Measurements from ENCODE around the gene NUP188. TPM values are rescaled to one million over a fixed set of nuclear protein-coding genes. Genes with fewer than 3 reads are reported as not detected.

NUP188 gene
- total and polyA plus RNA-seq, 2 experiments from 2014 or later = 25.5 to 117 TPM

DNA sequence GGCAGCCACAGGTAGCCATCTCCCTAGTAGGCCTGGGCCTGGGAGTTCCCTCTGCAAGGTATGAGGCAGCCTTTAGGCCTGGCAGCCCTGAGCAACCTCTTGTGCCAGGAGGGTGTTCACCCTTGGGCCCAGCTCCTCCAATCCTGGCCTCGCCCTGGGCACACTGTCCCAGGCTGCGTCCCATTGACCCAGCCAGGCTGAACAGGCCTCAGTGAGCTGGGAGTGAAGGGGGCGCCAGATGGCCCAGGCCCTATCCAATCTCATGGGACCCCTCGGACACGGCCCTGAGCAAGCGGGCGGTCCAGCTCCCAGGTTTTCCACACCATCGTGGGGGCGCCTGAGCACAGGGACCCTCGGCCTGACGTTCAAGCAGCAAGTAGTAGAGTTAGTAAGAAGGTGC lies 66.2 kb downstream of the NUP188 start:
- Histone ChIP-seq H3K4me2 (no peak overlapping the region), H3K4me1 (ENCODE audit: insufficient read depth) (no peaks in the 10 kb centered on the region), H3K27me3 (ENCODE audit: insufficient read depth) (no peaks in the 10 kb centered on the region), H3K9me2 (ENCODE audit: insufficient read depth) (no peaks in the 10 kb centered on the region), H4K20me1 (replicated peaks; ENCODE audit: insufficient read depth) (peaks cover 6% of the 10 kb centered on the region; the same call in 1 of the 2 replicates), H3K27ac (ENCODE audit: low read depth) (no peak overlapping the region), H3F3A (replicated peaks; ENCODE audit: low read depth) (no peaks in the 10 kb centered on the region), H2AFZ (no peak overlapping the region), H3K4me3 (no peak overlapping the region), H3K79me2 (replicated peaks; ENCODE audit: insufficient read depth) (no peaks in the 10 kb centered on the region), H3K36me3 (ENCODE audit: insufficient read depth) (no peaks in the 10 kb centered on the region)
- H3K27me3 Mint-ChIP-seq (ENCODE audit: insufficient read depth, low read depth, poor library complexity) = peaks cover 9% of the 10 kb centered on the region
- H3K27ac Mint-ChIP-seq = no peak overlapping the region
- ATAC-seq (no peak; the same call in 2 of the 3 replicates), DNase-seq (ENCODE audit: low spot score) (no peak)
- peaks cover 22% of the 10 kb centered on the region for H3K36me3 Mint-ChIP-seq (ENCODE audit: low read depth)
- peaks cover 5% of the 10 kb centered on the region; the same call in 1 of the 3 replicates for H3K4me1 Mint-ChIP-seq
- no peaks in the 10 kb centered on the region for H3K9me3 Mint-ChIP-seq
- TF ChIP-seq, protein P1, sequence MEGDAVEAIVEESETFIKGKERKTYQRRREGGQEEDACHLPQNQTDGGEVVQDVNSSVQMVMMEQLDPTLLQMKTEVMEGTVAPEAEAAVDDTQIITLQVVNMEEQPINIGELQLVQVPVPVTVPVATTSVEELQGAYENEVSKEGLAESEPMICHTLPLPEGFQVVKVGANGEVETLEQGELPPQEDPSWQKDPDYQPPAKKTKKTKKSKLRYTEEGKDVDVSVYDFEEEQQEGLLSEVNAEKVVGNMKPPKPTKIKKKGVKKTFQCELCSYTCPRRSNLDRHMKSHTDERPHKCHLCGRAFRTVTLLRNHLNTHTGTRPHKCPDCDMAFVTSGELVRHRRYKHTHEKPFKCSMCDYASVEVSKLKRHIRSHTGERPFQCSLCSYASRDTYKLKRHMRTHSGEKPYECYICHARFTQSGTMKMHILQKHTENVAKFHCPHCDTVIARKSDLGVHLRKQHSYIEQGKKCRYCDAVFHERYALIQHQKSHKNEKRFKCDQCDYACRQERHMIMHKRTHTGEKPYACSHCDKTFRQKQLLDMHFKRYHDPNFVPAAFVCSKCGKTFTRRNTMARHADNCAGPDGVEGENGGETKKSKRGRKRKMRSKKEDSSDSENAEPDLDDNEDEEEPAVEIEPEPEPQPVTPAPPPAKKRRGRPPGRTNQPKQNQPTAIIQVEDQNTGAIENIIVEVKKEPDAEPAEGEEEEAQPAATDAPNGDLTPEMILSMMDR (conservative IDR thresholded peaks at IDR 0.05; ENCODE audit: low read depth in 2 of 2) = 0 out of 4 replicates have a peak, but pooled peaks of 1 of the 2 experiments have one; percentile 9
- no peak for TF ChIP-seq STAT1 (IDR thresholded peaks at IDR 0.05; ENCODE audit: unreplicated experiment)
- TF ChIP-seq ZNF331 (CRISPR knock-in tag; IDR thresholded peaks at IDR 0.05; ENCODE audit: low read depth) = no peak
- no peak overlapping the region for H3K4me3 Mint-ChIP-seq

DNA sequence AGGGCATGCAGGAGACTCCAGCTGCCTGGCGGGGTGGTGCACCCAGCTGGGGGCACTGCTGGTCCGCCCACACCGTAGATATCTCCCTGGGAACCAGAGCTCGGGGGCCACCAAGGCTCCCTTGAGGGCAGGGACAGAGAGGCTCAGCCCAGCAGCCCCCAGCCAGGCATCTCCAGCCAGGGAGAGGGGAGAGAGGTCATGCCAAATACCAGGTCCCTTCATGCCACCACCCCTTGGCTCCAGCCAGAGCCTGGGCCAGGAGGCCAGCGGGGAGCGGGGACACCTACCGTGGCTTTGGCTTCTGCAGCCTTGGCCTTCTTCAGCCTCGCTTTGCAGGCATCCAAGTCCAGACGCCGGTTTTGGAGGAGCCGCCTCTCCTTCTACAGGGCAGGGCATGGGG lies 66.6 kb downstream of the NUP188 start:
- peaks cover 26% of the 10 kb centered on the region for H3K36me3 Mint-ChIP-seq (ENCODE audit: low read depth)
- Histone ChIP-seq H3K79me2 (replicated peaks; ENCODE audit: insufficient read depth) (no peaks in the 10 kb centered on the region), H3K4me1 (ENCODE audit: insufficient read depth) (no peaks in the 10 kb centered on the region), H3K27me3 (ENCODE audit: insufficient read depth) (no peaks in the 10 kb centered on the region), H3K9me2 (ENCODE audit: insufficient read depth) (no peaks in the 10 kb centered on the region), H3K4me2 (no peak overlapping the region), H3F3A (replicated peaks; ENCODE audit: low read depth) (no peaks in the 10 kb centered on the region), H3K4me3 (no peak overlapping the region), H4K20me1 (replicated peaks; ENCODE audit: insufficient read depth) (peaks cover 6% of the 10 kb centered on the region; the same call in 1 of the 2 replicates), H3K27ac (ENCODE audit: low read depth) (no peak overlapping the region), H3K36me3 (ENCODE audit: insufficient read depth) (no peaks in the 10 kb centered on the region), H2AFZ (no peak overlapping the region)
- DNase-seq (ENCODE audit: low spot score) (no peak), ATAC-seq (no peak)
- H3K9me3 Mint-ChIP-seq = no peaks in the 10 kb centered on the region
- peaks cover 10% of the 10 kb centered on the region for H3K27me3 Mint-ChIP-seq (ENCODE audit: insufficient read depth, low read depth, poor library complexity)
- no peak overlapping the region for H3K4me3 Mint-ChIP-seq
- no peak overlapping the region for H3K27ac Mint-ChIP-seq
- H3K4me1 Mint-ChIP-seq = peaks cover 5% of the 10 kb centered on the region; the same call in 1 of the 3 replicates
- TF ChIP-seq EZH2phosphoT487 (IDR thresholded peaks at IDR 0.05; ENCODE audit: unreplicated experiment) (no peak), JUNB (IDR thresholded peaks at IDR 0.05; ENCODE audit: unreplicated experiment) (no peak), NANOG (IDR thresholded peaks at IDR 0.05; ENCODE audit: borderline replicate concordance) (no peak), STAT1 (IDR thresholded peaks at IDR 0.05; ENCODE audit: unreplicated experiment) (no peak), POLR2AphosphoS5 (IDR thresholded peaks at IDR 0.05; ENCODE audit: low read depth) (no peak), ZNF331 (CRISPR knock-in tag; IDR thresholded peaks at IDR 0.05; ENCODE audit: low read depth) (no peak), CREB1 (CRISPR knock-in tag; IDR thresholded peaks at IDR 0.05; ENCODE audit: low read depth) (no peak), EZH2 (IDR thresholded peaks at IDR 0.05; ENCODE audit: low read depth, unreplicated experiment) (no peak), ZNF114 (CRISPR knock-in tag; IDR thresholded peaks at IDR 0.05) (no peak)
- TF ChIP-seq, protein P2, sequence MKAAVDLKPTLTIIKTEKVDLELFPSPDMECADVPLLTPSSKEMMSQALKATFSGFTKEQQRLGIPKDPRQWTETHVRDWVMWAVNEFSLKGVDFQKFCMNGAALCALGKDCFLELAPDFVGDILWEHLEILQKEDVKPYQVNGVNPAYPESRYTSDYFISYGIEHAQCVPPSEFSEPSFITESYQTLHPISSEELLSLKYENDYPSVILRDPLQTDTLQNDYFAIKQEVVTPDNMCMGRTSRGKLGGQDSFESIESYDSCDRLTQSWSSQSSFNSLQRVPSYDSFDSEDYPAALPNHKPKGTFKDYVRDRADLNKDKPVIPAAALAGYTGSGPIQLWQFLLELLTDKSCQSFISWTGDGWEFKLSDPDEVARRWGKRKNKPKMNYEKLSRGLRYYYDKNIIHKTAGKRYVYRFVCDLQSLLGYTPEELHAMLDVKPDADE (IDR thresholded peaks at IDR 0.05) = no peak
- TF ChIP-seq, protein P3, sequence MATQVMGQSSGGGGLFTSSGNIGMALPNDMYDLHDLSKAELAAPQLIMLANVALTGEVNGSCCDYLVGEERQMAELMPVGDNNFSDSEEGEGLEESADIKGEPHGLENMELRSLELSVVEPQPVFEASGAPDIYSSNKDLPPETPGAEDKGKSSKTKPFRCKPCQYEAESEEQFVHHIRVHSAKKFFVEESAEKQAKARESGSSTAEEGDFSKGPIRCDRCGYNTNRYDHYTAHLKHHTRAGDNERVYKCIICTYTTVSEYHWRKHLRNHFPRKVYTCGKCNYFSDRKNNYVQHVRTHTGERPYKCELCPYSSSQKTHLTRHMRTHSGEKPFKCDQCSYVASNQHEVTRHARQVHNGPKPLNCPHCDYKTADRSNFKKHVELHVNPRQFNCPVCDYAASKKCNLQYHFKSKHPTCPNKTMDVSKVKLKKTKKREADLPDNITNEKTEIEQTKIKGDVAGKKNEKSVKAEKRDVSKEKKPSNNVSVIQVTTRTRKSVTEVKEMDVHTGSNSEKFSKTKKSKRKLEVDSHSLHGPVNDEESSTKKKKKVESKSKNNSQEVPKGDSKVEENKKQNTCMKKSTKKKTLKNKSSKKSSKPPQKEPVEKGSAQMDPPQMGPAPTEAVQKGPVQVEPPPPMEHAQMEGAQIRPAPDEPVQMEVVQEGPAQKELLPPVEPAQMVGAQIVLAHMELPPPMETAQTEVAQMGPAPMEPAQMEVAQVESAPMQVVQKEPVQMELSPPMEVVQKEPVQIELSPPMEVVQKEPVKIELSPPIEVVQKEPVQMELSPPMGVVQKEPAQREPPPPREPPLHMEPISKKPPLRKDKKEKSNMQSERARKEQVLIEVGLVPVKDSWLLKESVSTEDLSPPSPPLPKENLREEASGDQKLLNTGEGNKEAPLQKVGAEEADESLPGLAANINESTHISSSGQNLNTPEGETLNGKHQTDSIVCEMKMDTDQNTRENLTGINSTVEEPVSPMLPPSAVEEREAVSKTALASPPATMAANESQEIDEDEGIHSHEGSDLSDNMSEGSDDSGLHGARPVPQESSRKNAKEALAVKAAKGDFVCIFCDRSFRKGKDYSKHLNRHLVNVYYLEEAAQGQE (IDR thresholded peaks at IDR 0.05; ENCODE audit: unreplicated experiment) = no peak
- TF ChIP-seq, protein P1 (conservative IDR thresholded peaks at IDR 0.05; ENCODE audit: low read depth in 2 of 2) = no peak

All from GM23338 (cell line).